Upper lobe of right lung (tissue), 1 donor: ENCODE measurements around the gene ZMYND19. TPM values are rescaled to one million over a fixed set of nuclear protein-coding genes. Genes with fewer than 3 reads are reported as not detected.
A peak's percentile ranks its signal among the peaks of the same experiment; 100 is the strongest.

ENCODE experiments used
- ATAC-seq: fragments of 200-7000 bp; cut with Tn5 transposase; one replicate; pipeline ENCODE4 v1.9.1; 2020; ENCODE audit warnings: mild to moderate bottlenecking, moderate library complexity
- DNase-seq: peaks from one replicate; pipeline ENCODE4 v3.0.0-alpha.2; 2020
- H3K27ac ChIP-seq: fragments of 200-600 bp; one replicate; pipeline ENCODE4 v1.8.0; 2022
- H3K27me3 ChIP-seq: fragments of 200-600 bp; one replicate; pipeline ENCODE4 v1.8.0; 2022; ENCODE audit warnings: mild to moderate bottlenecking
- H3K36me3 ChIP-seq: fragments of 200-600 bp; one replicate; pipeline ENCODE4 v1.8.0; 2022
- H3K4me1 ChIP-seq: fragments of 200-600 bp; one replicate; pipeline ENCODE4 v1.8.0; 2022
- H3K4me3 ChIP-seq: fragments of 200-600 bp; one replicate; pipeline ENCODE4 v1.8.0; 2022; ENCODE audit warnings: mild to moderate bottlenecking
- H3K9me3 ChIP-seq: fragments of 200-600 bp; one replicate; pipeline ENCODE4 v1.8.0; 2022
- intact Hi-C: fragments of 100-400 bp; cut with DNase I; formaldehyde crosslinking; loops from one replicate; pipeline ENCODE4 v1.11.0; 2022
- total RNA-seq: library from RNA; stranded (reverse); fragmentation: NEBNext Ultra II Directional; extraction: Animal tissue kit (Norgen Biotek cat#: 25700); gene quantifications from one replicate; pipeline ENCODE4 v1.2.1, GENCODE V29; 2021
- TF ChIP-seq, protein P1 (sequence below): fragments of 200-600 bp; IDR thresholded peaks from one replicate; pipeline ENCODE4 v1.8.0; 2022; ENCODE audit warnings: antibody characterized with exemption
- donor health status: DM: no; HTN: yes; CAD: no; lungs with severe emphysema.

The ZMYND19 gene
- total RNA-seq, 1 donor from 2014 or later, result 18.3 TPM

DNA sequence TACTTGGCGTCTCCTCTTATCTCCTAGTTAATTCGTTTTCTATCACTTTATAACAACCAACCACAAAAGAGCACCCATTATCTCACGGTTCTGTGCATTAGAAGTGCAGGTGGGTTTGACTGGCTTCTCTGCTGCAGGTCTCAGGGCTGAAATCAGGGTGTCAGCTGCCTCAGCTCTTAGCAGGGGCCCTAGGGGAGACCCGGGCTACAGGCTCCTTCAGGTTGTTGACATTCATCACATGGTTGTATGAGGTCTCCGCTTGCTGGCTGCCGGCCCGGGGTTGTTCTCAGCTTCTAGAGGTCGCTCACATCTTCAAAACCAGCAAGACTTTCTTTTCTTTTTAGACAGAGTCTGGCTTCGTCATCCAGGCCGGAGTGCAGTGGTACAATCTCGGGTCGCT, 2.9 kb upstream of the ZMYND19 start:
- no peak overlapping the region for H3K27ac ChIP-seq
- ATAC-seq (peak; percentile 33), DNase-seq (peak; percentile 88)
- TF ChIP-seq, protein P1, sequence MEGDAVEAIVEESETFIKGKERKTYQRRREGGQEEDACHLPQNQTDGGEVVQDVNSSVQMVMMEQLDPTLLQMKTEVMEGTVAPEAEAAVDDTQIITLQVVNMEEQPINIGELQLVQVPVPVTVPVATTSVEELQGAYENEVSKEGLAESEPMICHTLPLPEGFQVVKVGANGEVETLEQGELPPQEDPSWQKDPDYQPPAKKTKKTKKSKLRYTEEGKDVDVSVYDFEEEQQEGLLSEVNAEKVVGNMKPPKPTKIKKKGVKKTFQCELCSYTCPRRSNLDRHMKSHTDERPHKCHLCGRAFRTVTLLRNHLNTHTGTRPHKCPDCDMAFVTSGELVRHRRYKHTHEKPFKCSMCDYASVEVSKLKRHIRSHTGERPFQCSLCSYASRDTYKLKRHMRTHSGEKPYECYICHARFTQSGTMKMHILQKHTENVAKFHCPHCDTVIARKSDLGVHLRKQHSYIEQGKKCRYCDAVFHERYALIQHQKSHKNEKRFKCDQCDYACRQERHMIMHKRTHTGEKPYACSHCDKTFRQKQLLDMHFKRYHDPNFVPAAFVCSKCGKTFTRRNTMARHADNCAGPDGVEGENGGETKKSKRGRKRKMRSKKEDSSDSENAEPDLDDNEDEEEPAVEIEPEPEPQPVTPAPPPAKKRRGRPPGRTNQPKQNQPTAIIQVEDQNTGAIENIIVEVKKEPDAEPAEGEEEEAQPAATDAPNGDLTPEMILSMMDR, result no peak
- no peaks in the 10 kb centered on the region for H3K27me3 ChIP-seq
- H3K4me3 ChIP-seq, result no peak overlapping the region
- peaks cover 2% of the 10 kb centered on the region for H3K36me3 ChIP-seq
- intact Hi-C loops, result no loop called here
- H3K9me3 ChIP-seq, result no peaks in the 10 kb centered on the region
- peaks cover 16% of the 10 kb centered on the region for H3K4me1 ChIP-seq

DNA sequence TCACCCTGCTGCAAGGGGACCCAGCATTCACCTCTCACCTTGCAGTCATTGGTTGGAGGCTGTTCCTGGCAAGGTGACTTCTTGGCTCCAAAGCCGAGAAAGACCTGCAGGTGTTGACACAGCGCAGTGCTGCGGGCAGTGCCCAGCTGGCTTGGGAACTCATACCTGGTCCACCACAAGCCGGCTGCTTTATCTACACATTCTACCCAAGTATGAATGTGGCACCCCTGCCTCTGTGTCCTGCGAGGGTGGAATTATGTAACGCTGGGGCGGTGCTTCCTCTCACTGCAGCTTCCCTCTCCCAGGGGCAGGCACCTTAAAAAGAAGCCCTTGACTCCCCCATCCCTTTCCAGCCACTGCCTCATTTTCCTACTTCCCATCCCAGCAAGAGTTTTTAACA, 2.5 kb upstream of the ZMYND19 start:
- H3K36me3 ChIP-seq, result peaks cover 6% of the 10 kb centered on the region
- H3K4me3 ChIP-seq, result no peak overlapping the region
- no peak overlapping the region for H3K27ac ChIP-seq
- H3K4me1 ChIP-seq, result peaks cover 16% of the 10 kb centered on the region
- intact Hi-C loops, result no loop called here
- no peaks in the 10 kb centered on the region for H3K27me3 ChIP-seq
- H3K9me3 ChIP-seq, result no peaks in the 10 kb centered on the region
- DNase-seq (peak; percentile 79), ATAC-seq (peak; percentile 54)
- TF ChIP-seq, protein P1, result no peak

DNA sequence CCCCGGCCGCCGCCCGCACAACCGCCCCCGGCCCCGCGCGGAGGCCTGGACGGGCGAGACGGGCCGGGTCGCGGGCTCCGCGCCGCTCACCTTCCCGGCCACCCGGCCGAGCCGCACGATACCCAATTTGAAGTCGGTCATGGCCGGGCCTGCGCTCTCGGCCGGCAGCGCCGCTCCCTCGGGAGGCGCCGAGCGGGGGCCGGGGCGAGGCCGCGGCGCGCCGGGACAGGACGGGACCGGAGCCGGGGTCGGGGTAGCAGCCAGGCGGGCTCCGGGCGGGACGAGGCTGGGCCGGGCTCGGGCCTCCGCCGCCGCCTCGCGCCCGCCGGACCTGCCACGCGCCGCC, 216 bp downstream of the ZMYND19 start:
- intact Hi-C loops, result no loop called here
- TF ChIP-seq, protein P1, result no peak
- ATAC-seq (no peak), DNase-seq (no peak)
- H3K4me1 ChIP-seq, result peaks cover 16% of the 10 kb centered on the region
- peak overlapping the region; percentile 63 for H3K4me3 ChIP-seq
- H3K9me3 ChIP-seq, result no peaks in the 10 kb centered on the region
- no peaks in the 10 kb centered on the region for H3K27me3 ChIP-seq
- H3K27ac ChIP-seq, result no peak overlapping the region
- peaks cover 23% of the 10 kb centered on the region for H3K36me3 ChIP-seq

DNA sequence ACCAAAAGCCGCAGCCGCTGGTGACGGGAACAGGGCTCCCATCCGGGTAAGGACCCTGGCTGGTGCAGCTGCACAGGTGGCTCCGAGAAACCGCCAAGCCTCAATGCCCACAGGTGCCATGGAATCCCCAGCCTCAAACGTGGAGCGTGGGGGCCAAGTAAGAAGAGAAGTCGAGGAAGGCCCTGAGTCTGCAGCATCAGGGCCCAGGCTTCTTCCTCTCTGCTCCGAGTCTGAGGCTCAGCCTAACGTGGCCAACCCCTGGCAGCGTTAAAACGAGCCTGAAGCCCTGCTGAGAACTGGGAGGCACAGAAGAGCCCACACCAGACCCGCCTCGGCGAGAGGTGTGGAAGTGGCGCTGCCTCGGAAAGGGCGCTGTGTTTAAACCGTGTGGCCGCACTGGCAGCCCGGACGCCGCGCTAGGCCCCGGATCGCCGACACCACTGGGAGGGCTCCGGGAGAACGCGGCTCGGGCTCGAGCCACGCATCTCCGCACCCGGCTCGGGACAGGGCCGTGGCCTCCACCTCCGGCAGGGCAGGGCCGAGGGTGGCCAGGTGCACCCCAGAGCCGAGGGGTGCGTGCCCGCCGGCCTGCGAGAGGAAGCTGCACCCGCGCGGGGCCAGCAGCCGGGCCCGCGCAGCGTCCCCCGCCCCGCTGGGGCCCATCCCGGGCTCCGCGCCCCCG, 730 bp downstream of the ZMYND19 start:
- Histone ChIP-seq H3K4me1 (peaks cover 16% of the 10 kb centered on the region), H3K27ac (no peak overlapping the region), H3K9me3 (no peaks in the 10 kb centered on the region), H3K36me3 (peaks cover 25% of the 10 kb centered on the region), H3K4me3 (peak overlapping the region; percentile 63), H3K27me3 (no peaks in the 10 kb centered on the region)
- ATAC-seq (no peak), DNase-seq (no peak)
- TF ChIP-seq, protein P1, result no peak
- intact Hi-C loops, result no loop called here

DNA sequence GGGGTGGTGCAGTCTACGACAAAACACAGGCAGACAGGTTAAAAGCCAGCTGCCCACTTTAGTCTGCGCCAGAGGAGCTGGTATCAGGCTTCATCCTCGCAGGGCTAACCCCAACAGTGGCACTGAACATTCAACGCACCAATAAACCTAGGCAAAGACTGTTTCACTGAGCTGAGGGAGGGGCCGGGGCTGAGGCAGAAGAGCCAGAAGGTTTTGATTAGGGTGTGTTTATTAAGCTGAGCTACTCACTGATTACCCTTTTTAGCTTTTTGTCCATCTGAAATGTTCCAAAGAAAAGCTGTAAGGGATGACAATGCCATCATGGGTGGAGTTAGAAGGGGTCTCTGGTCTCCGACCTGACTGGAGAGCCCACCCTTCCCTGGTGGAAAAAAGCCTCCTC, 1.4 kb downstream of the ZMYND19 start:
- ATAC-seq (no peak), DNase-seq (no peak)
- H3K36me3 ChIP-seq, result peaks cover 31% of the 10 kb centered on the region
- intact Hi-C loops, result no loop called here
- no peak overlapping the region for H3K4me3 ChIP-seq
- H3K27ac ChIP-seq, result no peak overlapping the region
- peaks cover 16% of the 10 kb centered on the region for H3K4me1 ChIP-seq
- no peaks in the 10 kb centered on the region for H3K27me3 ChIP-seq
- H3K9me3 ChIP-seq, result no peaks in the 10 kb centered on the region
- TF ChIP-seq, protein P1, result no peak

DNA sequence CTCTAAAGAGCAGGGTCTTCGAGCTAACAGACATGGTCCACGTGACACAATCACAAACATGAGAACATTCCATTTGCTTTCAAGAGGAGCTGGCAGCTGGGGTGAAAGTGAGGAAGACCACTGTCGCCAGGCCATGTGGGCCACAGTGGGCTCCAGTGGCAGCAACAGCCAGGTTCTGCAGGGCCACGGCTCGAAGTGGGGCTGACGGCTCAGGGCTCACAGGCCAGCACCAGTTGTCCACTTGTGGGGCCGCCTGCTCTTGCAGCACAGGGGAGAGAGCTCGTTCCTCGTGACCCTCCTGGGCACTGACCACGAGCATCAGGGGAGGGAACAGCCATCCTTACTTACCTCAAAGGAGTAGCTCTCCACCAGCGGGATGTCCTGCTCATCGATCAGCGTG, 2.0 kb downstream of the ZMYND19 start:
- intact Hi-C loops, result no loop called here
- DNase-seq (no peak), ATAC-seq (no peak)
- H3K4me1 ChIP-seq, result peaks cover 16% of the 10 kb centered on the region
- H3K27ac ChIP-seq, result no peak overlapping the region
- TF ChIP-seq, protein P1, result no peak
- peaks cover 36% of the 10 kb centered on the region for H3K36me3 ChIP-seq
- H3K9me3 ChIP-seq, result no peaks in the 10 kb centered on the region
- H3K27me3 ChIP-seq, result no peaks in the 10 kb centered on the region
- no peak overlapping the region for H3K4me3 ChIP-seq
